Smooth muscle cell (in vitro differentiated cells): ENCODE data around the gene PTPRH. TPM values are rescaled to one million over a fixed set of nuclear protein-coding genes. Genes with fewer than 3 reads are reported as not detected.

ENCODE experiments used
- DNase-seq: peaks from one replicate; lab custom pipeline; 2025; ENCODE audit not compliant: unreplicated experiment; lab: John Stamatoyannopoulos, UW
- H2AFZ ChIP-seq: fragments of 200-600 bp; sonication (generic); 2 replicates; pipeline ENCODE4 v1.6.0; 2016; ENCODE audit warnings: antibody characterized with exemption, low read depth, mild to moderate bottlenecking
- H3F3A ChIP-seq: fragments of 200-600 bp; sonication (generic); 2 replicates; pipeline ENCODE4 v1.6.0; 2017; ENCODE audit warnings: antibody characterized with exemption, low read depth
- H3K27ac ChIP-seq: fragments of 200-600 bp; sonication (generic); 2 replicates; pipeline ENCODE4 v1.5.1; 2016; ENCODE audit warnings: low read depth, mild to moderate bottlenecking
- H3K27me3 ChIP-seq: fragments of 200-600 bp; sonication (generic); 2 replicates; pipeline ENCODE4 v1.6.1; 2016; ENCODE audit warnings: low read depth, mild to moderate bottlenecking
- H3K36me3 ChIP-seq: fragments of 200-600 bp; sonication (generic); 2 replicates; pipeline ENCODE4 v1.5.1; 2016; ENCODE audit warnings: low read depth
- H3K4me1 ChIP-seq: fragments of 200-600 bp; sonication (generic); 2 replicates; pipeline ENCODE4 v1.5.1; 2016; ENCODE audit warnings: low read depth
- H3K4me2 ChIP-seq: fragments of 200-600 bp; sonication (generic); 2 replicates; pipeline ENCODE4 v1.6.0; 2016; ENCODE audit warnings: mild to moderate bottlenecking
- H3K4me3 ChIP-seq: fragments of 200-600 bp; sonication (generic); 2 replicates; pipeline ENCODE4 v1.5.1; 2016; ENCODE audit warnings: mild to moderate bottlenecking
- H3K79me2 ChIP-seq: fragments of 200-600 bp; sonication (generic); 2 replicates; pipeline ENCODE4 v1.6.0; 2016; ENCODE audit warnings: low read depth, mild to moderate bottlenecking
- H3K9ac ChIP-seq: fragments of 200-600 bp; sonication (generic); 2 replicates; pipeline ENCODE4 v1.6.0; 2016; ENCODE audit warnings: low read depth
- H3K9me3 ChIP-seq: fragments of 200-600 bp; sonication (generic); replicated peaks from 2 replicates; pipeline ENCODE4 v1.5.1; 2016; ENCODE audit warnings: low read depth
- H4K20me1 ChIP-seq: fragments of 200-600 bp; sonication (generic); 2 replicates; pipeline ENCODE4 v1.6.0; 2016; ENCODE audit warnings: low read depth
- WGBS: methylation state at CpG from one replicate; pipeline ENCODE4 v1.1.7; 2016; ENCODE audit warnings: low lambda C conversion rate; 5-methylcytosine and 5-hydroxymethylcytosine counted together
- polyA plus RNA-seq: library from polyadenylated mRNA; unstranded; fragments of >200 nt; fragmentation: Nextera tagmentation; extraction: Ambion mirVana; gene quantifications from 2 replicates; pipeline ENCODE4 v1.2.1, GENCODE V29; 2016
- total RNA-seq: library from RNA; depleted of rRNA; stranded (reverse); fragments of >200 nt; gene quantifications from 2 replicates; pipeline ENCODE4 v1.2.3, GENCODE V29; 2014
- TF ChIP-seq, protein P1 (sequence below): fragments of 200-600 bp; sonication (generic); IDR thresholded peaks from 2 replicates; pipeline ENCODE4 v1.5.1; 2017; ENCODE audit warnings: borderline replicate concordance, mild to moderate bottlenecking, antibody characterized with exemption; ENCODE audit not compliant: insufficient read depth, poor library complexity, severe bottlenecking

PTPRH gene
- total and polyA plus RNA-seq, 2 experiments from 2014 or later, result 0.18 TPM; not detected in 1

DNA sequence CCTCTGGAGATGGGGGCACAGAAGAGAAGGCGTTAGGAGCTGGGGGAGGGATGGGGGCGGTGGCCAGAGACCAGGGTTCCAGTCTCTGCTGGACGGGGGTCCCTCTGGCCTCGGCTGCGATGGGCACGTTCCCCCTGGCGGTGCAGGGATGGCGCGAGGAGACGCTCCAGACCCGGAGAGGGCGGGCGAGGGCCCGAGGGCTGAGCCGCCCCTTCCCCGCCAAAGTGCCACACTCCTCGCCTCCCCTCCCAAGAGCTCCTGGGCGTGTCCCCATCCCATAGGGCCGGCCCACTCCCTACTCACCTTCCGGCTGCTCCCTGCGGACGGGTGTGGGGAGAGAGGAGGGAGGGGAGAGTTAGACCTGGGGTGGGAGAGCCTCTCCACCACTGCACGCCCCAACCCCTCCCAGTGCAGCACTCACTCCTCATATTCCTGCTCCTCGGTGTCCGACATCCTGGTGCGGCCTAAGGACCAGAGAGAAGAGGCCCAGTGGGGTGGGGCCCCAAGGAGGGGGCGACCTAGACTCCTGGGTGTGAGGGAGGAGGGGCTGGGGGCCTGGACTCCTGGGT is 62.5 kb downstream of the PTPRH start:
- H2AFZ ChIP-seq, result peak overlapping the region; percentile 63
- H3K79me2 ChIP-seq, result no peaks in the 10 kb centered on the region
- no peak for DNase-seq
- H4K20me1 ChIP-seq, result no peaks in the 10 kb centered on the region
- peaks cover 4% of the 10 kb centered on the region for H3K27me3 ChIP-seq
- H3F3A ChIP-seq, result no peaks in the 10 kb centered on the region
- no peak overlapping the region for H3K9ac ChIP-seq
- TF ChIP-seq, protein P1, sequence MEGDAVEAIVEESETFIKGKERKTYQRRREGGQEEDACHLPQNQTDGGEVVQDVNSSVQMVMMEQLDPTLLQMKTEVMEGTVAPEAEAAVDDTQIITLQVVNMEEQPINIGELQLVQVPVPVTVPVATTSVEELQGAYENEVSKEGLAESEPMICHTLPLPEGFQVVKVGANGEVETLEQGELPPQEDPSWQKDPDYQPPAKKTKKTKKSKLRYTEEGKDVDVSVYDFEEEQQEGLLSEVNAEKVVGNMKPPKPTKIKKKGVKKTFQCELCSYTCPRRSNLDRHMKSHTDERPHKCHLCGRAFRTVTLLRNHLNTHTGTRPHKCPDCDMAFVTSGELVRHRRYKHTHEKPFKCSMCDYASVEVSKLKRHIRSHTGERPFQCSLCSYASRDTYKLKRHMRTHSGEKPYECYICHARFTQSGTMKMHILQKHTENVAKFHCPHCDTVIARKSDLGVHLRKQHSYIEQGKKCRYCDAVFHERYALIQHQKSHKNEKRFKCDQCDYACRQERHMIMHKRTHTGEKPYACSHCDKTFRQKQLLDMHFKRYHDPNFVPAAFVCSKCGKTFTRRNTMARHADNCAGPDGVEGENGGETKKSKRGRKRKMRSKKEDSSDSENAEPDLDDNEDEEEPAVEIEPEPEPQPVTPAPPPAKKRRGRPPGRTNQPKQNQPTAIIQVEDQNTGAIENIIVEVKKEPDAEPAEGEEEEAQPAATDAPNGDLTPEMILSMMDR, result no peak
- WGBS, result 3% methylated on average over 11 of the region's 27 CpGs
- H3K36me3 ChIP-seq, result no peaks in the 10 kb centered on the region
- peak overlapping the region; percentile 80 for H3K4me2 ChIP-seq
- H3K27ac ChIP-seq, result no peak overlapping the region
- peaks cover 15% of the 10 kb centered on the region for H3K4me1 ChIP-seq
- H3K9me3 ChIP-seq, result no peaks in the 10 kb centered on the region
- H3K4me3 ChIP-seq, result peak overlapping the region; percentile 39

DNA sequence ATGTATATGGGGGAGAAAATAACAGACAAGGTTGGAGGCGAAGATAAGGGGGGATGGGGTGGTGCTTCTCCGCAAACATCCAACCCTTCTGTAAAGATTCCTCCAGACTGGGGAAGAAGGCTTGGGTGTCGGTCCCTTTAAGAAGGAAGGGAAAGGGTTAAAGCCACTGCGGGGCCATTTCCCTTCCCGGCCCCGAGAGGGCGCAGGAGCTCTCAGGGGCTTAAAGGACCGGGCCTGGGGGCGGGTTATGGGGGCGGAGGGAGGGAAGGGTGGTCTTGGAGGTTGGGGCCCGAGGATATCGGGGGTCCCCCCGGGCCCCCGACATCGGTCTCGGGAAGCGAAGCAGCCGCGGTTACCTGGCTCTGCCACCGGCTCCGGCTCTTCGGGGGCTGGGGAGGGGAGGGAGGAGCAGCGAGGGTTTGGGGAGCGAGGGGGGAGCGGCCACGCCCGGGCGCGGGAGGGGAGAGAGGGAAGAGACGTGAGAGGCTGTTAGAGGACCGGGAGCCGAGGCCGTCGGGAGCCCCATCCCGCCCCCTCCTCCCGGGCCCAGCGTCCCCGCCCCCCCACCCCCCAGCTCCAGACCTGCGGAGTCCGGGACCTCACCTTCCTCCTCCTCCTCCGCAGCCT is 63.1 kb downstream of the PTPRH start:
- 4% methylated on average over 9 of the region's 41 CpGs for WGBS
- H2AFZ ChIP-seq, result peak overlapping the region; percentile 63
- peak overlapping the region; percentile 80 for H3K4me2 ChIP-seq
- H3F3A ChIP-seq, result no peaks in the 10 kb centered on the region
- H3K79me2 ChIP-seq, result no peaks in the 10 kb centered on the region
- DNase-seq, result no peak
- H3K27ac ChIP-seq, result no peak overlapping the region
- peak overlapping the region; percentile 39 for H3K4me3 ChIP-seq
- no peak overlapping the region for H3K9ac ChIP-seq
- H3K27me3 ChIP-seq, result peaks cover 4% of the 10 kb centered on the region
- no peaks in the 10 kb centered on the region for H3K9me3 ChIP-seq
- TF ChIP-seq, protein P1, result peak; percentile 57
- no peaks in the 10 kb centered on the region for H3K36me3 ChIP-seq
- no peaks in the 10 kb centered on the region for H4K20me1 ChIP-seq
- peaks cover 15% of the 10 kb centered on the region for H3K4me1 ChIP-seq

DNA sequence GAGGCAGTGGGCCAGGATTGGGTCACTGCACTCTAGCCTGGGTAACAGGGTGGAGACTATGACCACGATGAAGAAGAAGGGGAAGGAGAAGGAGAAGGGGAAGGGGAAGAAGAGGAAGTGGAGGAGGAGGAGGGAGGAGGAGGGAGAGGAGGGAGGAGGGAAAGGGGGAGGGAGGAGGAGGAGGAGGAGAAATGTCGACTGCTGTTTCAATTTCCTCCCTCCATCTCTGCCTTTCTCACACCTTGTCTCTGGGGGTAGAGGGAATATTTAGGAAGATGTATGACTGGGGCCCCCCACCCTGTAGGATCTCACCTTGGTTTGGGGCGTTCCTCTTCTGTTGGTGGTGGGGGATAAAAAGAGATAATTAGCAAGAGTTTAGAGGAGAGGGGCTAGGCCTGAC is 64.1 kb downstream of the PTPRH start:
- H3K27ac ChIP-seq, result no peak overlapping the region
- no peak overlapping the region for H3K4me3 ChIP-seq
- no peaks in the 10 kb centered on the region for H3K9me3 ChIP-seq
- no peaks in the 10 kb centered on the region for H3F3A ChIP-seq
- H3K9ac ChIP-seq, result no peak overlapping the region
- H3K27me3 ChIP-seq, result peaks cover 4% of the 10 kb centered on the region
- no peaks in the 10 kb centered on the region for H3K79me2 ChIP-seq
- no peak overlapping the region for H3K4me2 ChIP-seq
- H2AFZ ChIP-seq, result no peak overlapping the region
- H3K36me3 ChIP-seq, result no peaks in the 10 kb centered on the region
- no peaks in the 10 kb centered on the region for H4K20me1 ChIP-seq
- TF ChIP-seq, protein P1, result no peak
- H3K4me1 ChIP-seq, result peaks cover 15% of the 10 kb centered on the region
- no peak for DNase-seq
- 53% methylated on average over 3 of the region's 3 CpGs for whole genome bisulfite sequencing

DNA sequence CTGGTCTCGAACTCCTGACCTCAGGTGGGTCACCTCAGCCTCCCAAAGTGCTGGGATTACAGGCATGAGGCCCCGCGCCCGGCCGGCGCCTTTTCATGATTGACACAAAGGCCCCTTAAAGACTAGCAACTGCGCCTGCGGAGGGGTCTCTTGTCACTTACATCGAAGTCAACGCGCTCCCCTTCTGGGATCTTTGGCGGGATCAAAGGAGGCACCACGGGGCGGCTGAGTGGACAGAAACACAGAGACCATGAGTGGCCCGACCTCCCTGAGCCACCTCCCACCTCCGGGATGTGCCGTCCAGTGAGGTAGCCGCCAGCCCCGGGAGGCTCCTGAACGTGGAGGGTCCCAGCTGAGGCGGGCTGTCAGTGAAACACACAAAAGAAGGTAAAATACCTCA is 67.6 kb downstream of the PTPRH start:
- Histone ChIP-seq H3K36me3 (no peaks in the 10 kb centered on the region), H3K27me3 (peaks cover 4% of the 10 kb centered on the region), H2AFZ (no peak overlapping the region), H3K79me2 (no peaks in the 10 kb centered on the region), H4K20me1 (no peaks in the 10 kb centered on the region), H3K4me3 (no peak overlapping the region), H3K4me2 (peak overlapping the region; percentile 20), H3K27ac (no peak overlapping the region), H3F3A (no peaks in the 10 kb centered on the region), H3K9ac (no peak overlapping the region), H3K4me1 (no peaks in the 10 kb centered on the region), H3K9me3 (no peaks in the 10 kb centered on the region)
- TF ChIP-seq, protein P1, result no peak
- 41% methylated on average over 21 of the region's 21 CpGs for whole genome bisulfite sequencing
- no peak for DNase-seq
